ENCODE data around the gene SYNPR.
A peak's percentile ranks its signal among the peaks of the same experiment; 100 is the strongest.
"Not testable (repeated sequence)": the region's sequence is repeated elsewhere in the genome, so short reads cannot be mapped to it uniquely, and the experiment has no call there.

The SYNPR gene

DNA sequence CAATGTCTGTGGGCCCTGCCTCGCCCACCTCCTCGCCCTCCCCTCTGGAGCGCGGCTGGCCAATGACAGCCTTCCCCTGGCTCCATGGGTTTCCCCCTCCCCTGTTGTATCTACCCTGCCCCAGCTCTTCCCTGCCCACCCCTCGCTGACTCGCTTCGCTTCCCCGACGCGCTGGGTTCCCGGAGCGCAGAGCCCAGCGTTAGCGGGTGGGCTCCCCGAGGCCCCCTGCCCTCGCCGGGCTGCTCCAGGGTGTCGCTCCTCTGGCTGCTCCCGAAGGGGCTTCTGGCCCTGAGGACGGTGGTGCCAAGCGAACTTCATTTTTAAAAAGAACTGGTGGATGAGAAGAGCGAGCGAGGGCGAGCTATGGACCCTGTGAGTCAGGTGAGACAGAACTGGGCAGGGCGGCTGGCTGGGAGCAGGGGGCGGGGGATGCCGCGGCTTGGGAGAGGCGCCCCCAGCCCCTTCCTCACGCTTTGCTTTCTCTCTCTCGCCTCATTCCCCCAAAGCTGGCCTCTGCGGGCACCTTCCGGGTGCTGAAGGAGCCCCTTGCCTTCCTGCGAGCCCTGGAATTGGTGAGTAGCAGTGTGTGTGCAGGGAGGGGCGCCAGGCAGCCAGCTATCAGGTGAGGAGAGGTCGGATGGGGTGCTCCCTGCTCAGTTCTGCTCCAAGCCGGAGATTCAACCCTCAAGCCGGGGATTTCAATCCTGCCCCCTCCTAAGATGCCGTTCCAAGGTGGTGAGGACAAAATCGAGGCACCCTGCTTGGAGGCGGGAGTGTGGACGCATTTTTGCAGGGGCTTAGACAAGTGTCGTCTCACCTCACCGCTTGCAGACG is at the start of gene SYNPR:
Gene SYNPR, plus strand, starts transcription at position 138 of the 834 bp plus-strand sequence.
- peak; percentile 61 for DNase-seq (ENCODE audit: low spot score)

DNA sequence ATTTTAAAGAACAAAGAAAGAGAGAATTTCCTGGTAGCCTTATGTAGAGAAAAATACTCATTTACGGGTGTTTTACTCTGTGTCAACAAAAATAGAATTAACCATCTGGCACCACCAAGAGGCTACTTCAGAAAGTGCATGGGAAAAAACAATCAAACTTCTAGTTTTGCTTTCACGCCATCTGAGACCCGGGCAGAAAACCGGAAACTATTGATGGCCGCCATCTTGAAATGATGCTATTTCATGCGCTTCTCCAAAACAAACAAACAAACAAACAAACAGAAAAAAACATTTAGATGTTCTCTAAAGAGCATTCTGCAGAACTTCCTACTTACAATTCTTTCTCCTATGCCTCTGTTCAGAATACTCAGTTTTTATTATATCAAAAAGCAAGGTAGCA is 49.4 kb upstream of the SYNPR start:
- DNase-seq (ENCODE audit: low spot score), result peak; percentile 49

DNA sequence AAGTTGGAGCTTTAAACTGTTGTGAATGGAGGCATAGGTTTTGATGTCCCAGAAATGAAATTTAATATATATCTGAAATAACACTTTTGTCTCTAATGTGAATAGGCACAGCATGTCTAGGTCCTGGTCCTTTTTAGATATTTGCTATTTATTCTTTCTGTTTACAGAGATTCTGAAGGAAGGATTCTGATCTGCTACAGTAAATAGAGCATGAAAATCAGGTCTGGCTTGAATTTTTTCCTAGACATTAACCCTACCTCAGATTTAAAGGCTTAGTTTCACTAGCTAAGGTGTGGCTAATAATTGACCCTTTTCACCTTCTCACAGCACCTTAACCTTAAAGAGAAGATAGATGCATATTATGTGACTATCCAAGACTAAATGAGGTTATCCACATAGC is 48.0 kb upstream of the SYNPR start:
- DNase-seq (ENCODE audit: low spot score), result no peak

DNA sequence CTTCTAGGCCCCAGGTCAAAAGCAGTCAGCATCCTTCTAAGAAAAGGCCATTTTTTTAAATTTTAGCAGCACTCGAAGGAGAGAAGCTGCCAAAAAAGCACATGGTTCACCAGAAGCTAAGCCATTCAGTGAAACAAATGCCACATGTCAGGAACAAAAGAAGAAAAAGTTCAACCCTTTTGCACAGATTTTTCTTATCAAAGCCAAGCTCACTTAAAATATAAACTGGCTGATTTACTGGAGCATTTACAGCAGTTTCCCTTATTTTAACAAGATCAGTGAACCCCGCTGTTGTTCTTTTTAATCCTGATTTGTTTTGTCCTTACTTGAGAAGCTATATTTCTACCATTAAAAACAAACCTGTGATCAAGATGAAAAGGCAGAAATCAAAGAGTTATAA is 46.5 kb upstream of the SYNPR start:
- DNase-seq (ENCODE audit: low spot score), result no peak

DNA sequence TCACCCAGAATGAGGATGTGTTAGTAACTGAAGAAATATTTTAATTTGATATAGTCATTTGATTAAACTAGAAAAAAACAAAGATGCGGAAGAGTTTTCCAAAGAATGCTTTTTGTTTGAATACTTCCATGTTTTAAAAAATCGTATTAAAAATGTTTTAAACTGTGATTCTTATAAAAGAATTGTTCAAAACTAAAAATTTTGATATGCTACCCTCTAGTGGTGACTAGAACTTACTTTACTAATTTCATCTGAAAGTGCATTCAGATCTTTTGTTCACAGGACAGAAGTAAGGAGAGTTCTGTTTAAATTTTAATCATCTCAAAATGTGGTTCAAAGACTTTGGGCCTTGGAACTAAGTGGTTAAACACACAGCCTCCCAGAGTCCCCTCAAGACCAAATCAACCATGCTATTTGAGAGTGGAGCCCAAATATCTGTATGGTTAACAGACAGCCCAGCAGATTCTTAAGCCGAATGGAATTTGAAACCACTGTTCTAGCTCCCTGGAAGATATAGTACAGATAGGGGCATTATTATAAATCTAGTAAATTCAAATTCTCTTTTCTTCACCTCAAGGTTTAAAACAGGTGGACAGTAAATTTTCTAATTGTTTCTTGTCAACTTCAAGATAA is 45.2 kb upstream of the SYNPR start:
- DNase-seq (ENCODE audit: low spot score), result no peak

DNA sequence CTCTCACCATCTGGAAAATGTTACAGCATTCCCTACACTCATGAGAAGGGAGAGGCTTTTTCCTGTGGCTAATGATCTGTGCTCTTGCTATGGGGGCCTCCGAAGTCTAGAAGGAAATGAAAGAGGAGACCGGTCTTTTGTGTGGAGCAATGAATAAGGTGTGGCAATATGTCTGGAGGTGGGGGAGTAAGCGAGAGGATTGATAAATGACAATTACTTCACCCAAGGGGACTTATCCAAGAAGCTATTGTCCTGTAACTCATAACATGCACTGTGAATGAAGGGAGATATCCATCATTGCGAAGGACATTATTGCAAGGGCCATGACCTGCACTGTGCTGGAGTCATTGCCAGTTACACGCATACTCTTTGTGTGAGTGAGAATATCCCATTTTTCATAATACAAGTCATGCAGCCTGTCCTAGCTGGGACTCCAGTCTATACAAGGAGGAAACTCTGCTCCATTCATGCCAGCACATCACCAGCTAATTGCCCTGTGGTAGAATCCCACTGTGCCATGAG is 37.7 kb upstream of the SYNPR start:
- no peak for DNase-seq (ENCODE audit: low spot score)

DNA sequence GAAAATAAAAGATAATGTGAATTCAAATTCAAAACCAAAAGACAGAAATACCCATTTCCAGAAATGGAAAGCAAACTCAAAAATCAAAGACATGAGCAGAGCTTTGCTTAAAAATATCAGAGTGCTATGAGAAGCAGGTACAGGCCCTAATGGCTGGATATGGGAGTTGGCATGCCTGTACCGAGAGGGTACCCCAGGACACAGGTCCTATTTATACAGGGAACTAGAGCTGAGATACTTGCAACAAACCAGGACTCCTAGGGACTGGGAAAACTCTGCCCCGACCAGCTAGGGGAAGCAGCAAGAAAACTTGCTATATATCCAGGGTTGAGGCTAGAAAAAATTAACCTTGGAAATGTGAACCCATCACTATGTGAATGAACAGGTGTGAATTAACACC is 36.0 kb upstream of the SYNPR start:
- DNase-seq (ENCODE audit: low spot score), result no peak

DNA sequence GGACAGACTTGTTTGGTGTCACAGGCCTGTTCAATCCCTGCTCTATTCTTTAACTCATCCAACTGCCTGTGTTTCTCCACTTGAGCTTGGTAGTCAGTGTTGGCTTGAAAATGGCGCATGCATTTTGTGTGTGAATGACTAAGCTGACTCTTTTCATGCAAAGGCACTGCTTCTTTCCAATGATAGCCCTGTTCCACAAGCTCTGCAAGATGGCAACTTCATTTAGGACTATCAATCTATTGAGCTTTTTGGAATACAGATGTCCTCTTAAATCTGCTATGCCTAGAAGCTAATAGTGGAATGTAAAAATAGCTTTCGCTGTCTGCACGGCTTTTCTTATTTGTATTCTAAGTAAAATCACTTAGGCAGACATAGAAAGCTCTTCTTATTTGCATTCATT is 33.6 kb upstream of the SYNPR start:
- DNase-seq (ENCODE audit: low spot score), result no peak

DNA sequence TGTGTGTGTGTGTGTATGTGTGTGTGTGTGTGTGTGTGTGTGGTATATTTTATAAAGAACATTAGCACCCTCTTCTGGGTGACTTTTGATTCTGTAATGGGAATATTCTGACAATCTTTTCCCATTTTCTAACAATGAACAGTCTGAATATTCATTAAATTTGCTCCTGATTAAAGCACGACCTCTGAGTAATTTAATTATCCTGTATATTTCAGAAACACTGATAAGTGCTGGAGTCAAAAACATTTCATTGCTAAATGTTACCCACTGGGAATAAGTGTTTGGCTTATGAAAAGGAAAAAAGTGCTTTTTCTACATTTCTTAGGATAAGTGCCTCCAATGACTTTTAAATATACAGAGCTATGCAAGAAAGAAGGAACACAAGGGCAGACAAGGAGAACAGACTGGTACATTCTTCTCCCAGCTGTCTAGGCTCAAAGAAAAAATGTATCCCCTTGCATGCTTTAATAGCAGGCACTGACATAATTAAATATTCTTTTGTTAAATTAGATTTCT is 32.3 kb upstream of the SYNPR start:
- DNase-seq (ENCODE audit: low spot score), result no peak

DNA sequence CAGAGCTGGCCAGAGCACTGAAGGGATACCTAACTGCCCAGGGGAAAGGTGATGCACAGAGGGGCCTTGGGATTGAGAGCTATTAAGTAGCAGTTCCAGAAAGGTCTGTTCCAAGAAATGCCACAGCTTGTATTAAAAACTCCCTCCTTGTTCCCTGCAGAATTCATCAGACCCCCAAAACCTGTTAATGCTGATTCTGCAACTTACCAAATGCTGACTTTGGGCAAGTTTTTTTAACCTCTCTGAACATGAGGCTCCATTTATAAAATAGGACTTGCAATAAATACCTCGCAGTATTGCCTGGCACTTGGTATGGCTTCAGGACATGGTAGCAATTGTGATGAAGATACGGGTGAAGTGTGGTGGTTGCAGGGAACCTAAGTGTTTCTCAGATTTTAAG is 30.1 kb upstream of the SYNPR start:
- DNase-seq (ENCODE audit: low spot score), result no peak

DNA sequence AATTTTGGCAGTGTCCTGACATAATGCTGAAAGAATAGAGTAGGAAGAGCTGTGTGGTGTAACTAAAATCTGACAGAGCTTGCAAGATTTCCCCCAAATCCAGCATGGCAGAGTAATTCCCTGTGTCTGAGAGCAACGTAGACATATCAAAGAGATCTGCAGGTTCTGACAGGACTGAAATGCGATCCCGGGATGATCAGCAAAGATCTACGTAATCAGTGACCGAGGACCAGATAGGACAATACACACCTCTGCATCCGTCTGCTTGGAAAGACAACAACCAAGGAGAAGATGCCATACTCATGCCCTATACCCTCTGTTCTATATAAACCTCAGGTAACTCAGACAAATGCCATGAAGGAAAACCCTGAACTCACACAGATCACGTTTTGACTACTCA is 26.6 kb upstream of the SYNPR start:
- no peak for DNase-seq (ENCODE audit: low spot score)

DNA sequence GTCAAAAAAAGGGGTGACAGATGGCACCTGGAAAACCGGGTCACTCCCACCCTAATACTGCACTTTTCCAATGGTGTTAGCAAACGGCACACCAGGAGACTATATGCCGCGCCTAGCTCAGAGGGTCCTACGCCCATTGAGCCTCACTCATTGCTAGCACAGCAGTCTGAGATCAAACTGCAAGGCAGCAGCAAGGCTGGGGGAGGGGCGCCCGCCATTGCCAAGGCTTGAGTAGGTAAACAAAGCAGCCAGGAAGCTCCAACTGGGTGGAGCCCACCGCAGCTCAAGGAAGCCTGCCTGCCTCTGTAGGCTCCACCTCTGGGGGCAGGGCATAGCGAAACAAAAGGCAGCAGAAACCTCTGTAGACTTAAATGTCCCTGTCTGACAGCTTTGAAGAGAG is 22.3 kb upstream of the SYNPR start:
- not testable (repeated sequence) for DNase-seq (ENCODE audit: low spot score)

DNA sequence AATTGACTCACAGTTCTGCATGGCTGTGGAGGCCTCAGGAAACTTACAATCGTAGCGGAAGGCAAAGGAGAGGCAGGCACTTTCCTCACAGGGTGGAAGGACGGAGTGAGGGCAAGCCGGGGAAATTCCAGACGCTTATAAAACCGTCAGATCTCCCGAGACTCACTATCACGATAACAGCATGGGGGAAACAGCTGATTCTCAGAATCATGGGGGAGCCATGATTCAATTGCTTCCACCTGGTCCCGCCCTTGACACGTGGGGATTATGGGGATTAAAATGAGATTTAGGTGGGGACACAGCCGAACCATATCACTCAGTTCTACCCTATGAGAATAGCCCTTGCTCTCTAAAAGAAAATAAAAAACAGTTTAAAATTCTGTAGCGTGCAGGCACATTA is 13.4 kb upstream of the SYNPR start:
- DNase-seq (ENCODE audit: low spot score), result no peak

DNA sequence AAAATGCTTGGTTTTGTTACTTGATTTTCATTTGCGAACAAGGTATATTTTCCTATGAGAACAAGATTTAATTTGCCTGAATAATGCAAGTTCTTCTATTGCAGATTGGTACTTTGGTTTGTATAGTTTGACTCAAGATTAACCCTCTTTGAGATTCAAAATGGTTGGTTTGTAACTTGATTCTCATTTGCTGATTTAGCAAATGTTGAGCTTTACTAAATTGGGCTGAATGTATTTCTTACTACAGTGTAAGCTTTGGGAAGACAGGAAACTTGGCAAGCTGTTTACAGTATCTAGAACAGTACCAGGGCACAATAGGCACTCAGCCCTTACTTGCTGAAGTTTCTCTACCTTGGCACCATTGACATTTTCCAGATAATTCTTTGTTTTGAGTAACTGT is 3.7 kb upstream of the SYNPR start:
- no peak for DNase-seq (ENCODE audit: low spot score)

DNA sequence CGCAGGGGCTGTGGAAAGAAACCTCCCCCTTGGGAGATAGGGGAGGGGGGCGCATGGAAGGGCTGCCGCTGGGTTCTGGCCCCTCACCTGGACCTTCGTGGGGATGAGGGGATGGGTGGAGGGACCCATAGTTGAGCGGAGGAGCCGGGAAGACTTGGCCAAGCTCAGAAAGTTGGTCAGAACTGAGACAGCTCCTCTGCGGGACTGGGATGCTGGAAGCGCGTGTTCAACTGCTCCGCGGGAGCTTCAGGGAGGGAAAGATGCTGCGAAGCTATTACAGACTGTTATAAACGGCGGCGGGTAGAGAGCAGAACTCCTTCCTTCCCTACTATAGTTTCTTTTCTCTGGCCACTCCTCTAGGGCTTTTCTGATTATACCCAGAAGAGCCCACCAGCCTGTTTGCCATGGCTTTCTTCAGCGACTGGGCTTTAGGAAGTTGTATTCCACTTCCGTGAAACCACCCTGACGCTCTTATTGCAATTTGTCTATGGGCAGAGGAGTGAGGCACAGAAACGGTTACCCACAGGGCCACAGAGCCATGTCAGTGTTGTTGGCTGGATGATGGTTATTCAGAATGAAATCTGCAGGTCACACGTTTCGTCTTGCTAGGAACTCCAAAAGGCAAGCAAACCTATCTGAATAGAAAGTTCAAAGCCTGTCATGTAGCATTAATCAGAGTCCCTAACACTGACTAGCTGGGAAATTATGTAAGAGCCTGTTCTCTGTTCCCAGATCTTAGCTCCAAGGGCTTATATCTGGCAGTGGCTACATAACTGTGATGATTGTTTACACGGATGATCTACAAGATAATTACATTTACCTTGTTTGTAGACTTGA is 1.1 kb downstream of the SYNPR start:
- peak; percentile 55 for DNase-seq (ENCODE audit: low spot score)

DNA sequence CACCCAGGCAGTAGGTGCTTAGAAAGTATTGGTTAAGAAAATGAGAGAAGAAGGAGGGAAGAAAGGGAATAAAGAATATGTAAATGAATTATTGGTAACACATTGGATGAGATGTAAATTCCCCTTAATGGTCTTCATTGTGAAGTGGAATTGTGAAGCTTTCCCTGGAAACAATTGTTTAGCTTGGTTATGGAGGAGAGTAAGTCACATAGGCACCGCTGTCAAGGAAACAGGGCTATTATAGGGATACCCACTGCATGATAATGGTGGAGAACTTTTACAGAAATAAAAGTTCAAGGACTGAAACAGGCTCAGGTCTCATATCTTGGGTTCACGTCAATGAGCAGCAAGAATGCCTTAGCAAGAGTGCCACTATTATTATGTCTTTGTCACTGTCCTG is 9.5 kb downstream of the SYNPR start:
- no peak for DNase-seq (ENCODE audit: low spot score)

DNA sequence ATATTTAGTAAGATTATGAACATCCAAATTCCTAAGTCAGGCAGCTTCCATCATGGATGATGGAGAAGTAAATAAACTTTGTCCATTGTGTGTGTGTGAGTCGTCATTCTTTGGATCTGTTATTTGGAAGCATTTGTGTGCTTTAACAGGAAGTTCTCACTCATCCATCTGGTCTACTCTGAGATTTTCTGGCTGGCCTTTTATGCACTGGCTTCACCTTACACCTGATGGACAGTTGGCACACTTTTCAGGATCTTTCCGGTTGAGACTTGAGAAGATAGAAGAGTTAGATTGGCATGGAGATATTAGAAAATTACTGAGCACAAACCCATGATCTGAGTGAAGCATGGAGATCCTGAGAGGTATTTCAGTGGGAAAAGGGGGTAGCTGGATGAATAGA is 12.6 kb downstream of the SYNPR start:
- no peak for DNase-seq (ENCODE audit: low spot score)

DNA sequence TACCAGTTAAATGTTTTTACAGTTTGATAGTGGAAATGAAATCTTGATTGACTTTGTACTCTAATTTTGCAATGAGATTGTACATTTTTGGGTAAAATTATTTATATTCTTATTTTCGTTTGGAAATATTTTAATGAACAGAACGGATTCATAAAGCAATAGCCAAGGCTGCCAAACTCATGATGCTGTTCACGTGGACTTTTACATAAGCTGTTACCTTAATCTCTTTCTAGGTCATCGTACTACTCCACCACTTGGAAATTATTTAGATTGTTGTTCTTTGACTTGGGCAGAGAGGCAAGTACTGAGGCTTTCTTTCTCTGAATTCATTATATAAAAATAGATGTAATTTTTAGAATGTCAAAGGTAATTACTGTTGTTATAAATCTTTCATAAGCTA is 16.2 kb downstream of the SYNPR start:
- DNase-seq (ENCODE audit: low spot score), result no peak

DNA sequence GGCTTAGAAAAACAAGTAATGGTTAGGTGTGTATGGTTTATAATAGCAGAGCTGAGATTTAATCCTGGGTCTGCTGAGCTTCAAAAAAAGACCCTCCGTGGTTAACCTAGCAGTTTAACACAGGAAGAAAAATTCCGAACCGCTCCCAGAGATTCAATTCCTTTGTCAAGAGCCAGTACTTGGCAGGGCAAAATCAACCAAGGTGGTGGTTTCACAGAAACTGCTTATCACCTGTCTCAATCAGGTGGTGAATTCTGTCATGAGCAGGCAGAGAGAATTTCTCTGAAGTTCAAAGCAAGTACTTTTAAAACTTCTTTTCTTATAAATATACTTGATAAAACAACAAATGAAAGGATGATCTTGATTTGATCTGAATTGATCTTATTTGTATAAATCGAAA is 17.2 kb downstream of the SYNPR start:
- no peak for DNase-seq (ENCODE audit: low spot score)

DNA sequence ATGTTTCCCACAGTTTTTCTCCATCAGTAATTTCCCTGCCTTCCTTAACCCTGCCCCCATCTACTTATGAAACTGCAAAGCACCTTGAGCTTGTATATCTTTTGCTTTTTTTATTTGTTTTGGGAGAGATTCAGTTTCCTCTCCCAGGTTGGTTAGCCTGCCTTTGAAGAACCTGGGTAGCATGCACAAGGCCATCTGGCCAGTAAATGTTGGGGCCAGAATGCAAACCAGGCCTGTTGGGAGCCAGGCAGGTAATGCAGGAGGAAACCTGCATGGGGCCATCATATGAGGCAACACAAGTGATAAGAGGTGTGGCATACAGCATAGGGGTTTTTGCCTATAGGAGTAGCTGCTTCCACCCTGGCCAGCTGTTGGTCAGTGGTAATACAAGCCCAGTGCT is 17.7 kb downstream of the SYNPR start:
- DNase-seq (ENCODE audit: low spot score), result no peak

DNA sequence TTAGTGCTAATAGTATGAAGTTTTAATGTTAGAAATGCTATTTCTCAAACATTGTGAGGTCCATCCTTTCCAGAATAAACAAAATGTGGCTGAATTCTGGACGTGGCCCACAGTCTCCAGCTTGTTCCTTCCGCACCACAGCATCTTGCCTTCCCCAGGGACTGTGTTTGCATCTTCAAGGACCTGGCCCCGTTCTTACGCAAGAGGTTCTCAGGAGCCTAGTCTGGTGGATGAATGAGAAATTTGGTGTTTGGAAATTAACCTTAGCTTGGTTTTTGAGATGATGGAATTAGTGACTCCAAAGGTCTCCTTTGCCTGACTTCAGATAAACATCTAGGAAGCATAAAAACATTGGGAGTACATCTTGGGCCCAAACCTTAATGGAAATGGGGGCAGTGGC is 18.1 kb downstream of the SYNPR start:
- DNase-seq (ENCODE audit: low spot score), result no peak

DNA sequence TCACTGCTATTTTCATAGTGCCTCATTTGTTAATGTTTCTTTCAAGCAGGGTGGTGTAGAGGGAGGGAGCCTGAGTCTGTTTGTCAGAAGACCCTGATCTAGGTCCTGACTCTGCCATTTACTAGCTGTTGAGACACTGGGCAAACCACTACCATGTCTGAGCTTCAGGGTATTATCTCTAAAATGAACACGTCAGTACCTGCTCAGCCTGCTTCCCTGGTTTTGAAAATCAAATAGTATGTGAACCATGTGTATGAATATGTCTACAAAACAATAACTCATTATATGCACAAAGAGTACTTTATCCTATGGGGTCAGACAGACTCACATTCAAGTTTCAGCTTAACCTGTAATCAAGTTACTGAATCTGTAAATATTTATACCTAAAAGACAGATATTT is 25.1 kb downstream of the SYNPR start:
- DNase-seq (ENCODE audit: low spot score), result no peak

DNA sequence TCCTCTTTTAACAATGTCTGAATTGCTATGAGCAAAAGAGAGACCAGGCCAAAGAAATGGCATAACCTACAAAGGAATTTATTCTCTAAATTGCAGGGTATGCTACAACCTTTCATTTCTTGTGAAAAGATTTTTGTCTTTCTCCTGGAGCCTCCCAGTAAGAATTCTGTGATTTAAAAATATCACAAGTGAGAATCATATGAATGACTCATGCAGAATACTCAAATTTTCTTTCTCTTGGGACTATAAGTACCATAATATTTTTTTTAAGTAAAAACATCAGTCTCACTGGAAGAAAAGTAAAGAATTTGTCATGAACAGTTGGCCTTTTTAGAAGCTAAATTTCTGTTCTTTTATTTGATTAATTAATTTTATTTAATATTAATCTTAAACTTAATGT is 26.3 kb downstream of the SYNPR start:
- no peak for DNase-seq (ENCODE audit: low spot score)

Measured in ecto neural progenitor cell (in vitro differentiated cells).